ENCODE data around the gene CARMIL1.
"Not testable (repeated sequence)": the region's sequence is repeated elsewhere in the genome, so short reads cannot be mapped to it uniquely, and the experiment has no call there.

The CARMIL1 gene

GRCh38 chr6:25414168-25414567, 135.0 kb downstream of the CARMIL1 start:
- no peak for DNase-seq

GRCh38 chr6:25414755-25415154, 135.6 kb downstream of the CARMIL1 start:
- no peak for DNase-seq

DNA sequence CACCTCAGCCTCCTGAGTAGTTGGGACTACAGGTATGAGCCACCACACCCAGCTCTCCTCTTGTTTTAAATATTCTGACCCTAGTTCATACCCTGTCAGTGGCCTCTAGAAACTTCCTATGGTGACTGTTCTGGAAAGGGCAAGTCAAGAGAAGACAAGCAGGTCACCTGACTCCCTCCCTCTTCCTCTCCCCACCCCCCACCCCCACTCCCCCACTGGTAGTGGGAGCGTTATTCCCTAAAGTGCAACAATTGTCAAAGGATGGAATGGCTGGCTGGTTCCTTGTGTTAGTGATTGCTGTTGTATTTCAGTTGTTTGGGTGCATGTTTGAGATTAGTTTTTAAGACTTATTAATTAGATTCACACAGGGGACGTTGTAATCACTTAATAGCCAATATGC, 136.1 kb downstream of the CARMIL1 start:
- no peak for DNase-seq

GRCh38 chr6:25415701-25416100, 136.5 kb downstream of the CARMIL1 start:
- DNase-seq, result no peak

DNA sequence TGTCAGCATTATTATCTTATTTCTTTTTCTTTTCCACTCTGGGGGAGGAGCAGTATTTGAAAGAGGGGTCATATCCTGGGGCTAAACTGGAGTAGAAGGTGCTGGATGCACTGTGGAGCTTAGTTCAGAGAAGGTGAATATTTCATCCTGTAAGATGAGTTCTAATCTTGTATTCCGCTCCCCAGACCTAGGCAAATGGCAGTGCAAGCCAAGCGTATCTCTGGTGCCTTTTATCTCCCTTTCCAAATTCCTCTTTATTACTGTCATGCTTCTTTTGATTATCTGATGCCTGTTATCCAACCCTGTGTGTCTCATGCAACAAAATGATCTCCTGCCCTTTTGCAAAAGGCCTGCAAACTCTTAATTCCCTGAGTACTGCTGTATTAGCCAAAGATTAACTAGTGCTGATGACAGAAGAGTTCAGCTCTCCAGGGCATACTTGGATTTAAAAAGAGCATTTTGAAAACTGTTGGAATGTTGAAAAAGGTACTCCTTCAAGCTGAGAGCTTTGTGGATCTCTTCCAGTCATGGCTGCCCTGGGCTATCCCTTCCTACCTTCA, 138.0 kb downstream of the CARMIL1 start:
- DNase-seq, result no peak

DNA sequence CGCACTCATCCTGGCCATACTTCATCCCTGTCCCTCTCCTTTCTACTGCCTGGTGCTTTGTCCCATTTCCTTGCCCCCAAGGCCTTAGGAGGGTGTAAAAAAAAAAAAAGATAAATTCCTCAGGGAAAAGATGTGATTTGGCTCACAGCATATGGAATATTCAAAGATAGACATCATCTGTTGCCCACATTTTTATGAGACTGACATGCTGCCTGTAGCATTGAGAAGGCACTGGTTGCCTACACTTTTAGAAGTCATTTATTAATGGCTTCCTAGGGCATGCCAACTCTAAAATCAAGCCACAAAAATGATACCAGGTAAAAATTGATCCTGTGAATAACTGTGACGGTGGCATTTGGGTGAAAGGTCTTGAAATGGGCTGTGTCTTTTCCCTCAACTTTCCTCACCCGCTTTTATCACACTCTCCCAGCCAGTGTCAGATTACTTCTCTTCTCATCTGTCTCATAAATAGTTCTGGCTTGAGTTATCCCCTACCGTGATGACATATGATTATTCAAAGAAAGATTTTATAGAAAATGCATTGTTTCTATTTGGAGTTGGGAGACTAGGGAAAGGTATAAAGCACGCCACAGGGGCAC, 139.4 kb downstream of the CARMIL1 start:
- no peak for DNase-seq

GRCh38 chr6:25419879-25420278, 140.7 kb downstream of the CARMIL1 start:
- no peak for DNase-seq

- no peak for DNase-seq
Observed at GRCh38 chr6:25423358-25423757, 144.2 kb downstream of the CARMIL1 start.

DNA sequence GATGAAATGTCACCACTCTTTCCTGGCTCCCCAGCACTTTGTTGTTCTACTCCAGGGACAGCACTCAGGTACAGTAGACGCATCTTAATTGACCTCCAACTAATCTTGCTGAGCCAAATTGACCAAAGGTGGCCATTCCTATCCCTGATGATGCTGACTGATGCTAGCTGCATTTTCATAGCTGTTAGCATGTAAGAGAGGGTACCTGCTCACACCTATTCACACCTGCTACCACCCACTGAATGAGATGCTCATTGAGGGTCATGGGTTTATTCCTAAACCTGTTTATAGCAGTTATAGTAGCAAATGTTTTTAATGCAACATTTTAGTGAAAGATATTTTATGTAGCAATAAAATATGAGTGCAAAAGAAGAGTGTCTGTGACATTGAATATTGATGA, 145.1 kb downstream of the CARMIL1 start:
- DNase-seq, result no peak

GRCh38 chr6:25427549-25427948, 148.4 kb downstream of the CARMIL1 start:
- no peak for DNase-seq

- DNase-seq, result no peak
Observed at GRCh38 chr6:25428758-25429317, 149.7 kb downstream of the CARMIL1 start.

- DNase-seq, result no peak
Observed at GRCh38 chr6:25431306-25431974, 152.3 kb downstream of the CARMIL1 start.

GRCh38 chr6:25431975-25432307, 152.8 kb downstream of the CARMIL1 start:
- DNase-seq, result no peak

DNA sequence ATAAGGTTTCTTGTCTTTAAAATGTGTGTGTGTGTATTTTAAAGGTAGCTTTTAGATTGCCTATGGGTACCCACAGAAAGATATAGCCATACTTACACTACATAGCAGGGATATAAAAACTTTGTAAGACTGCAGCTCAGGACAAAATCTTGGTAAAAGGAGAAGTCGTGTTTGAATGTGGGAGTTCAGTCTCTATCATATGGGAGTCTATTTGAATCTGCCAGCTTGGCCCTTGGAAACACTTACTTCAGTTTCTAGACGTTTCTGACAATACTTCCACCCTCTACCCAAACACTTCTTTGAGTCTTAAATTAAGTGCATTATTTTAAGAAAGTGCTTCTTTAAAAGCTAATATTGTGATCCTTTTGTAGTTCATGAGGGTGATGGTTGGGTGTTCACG, 155.7 kb downstream of the CARMIL1 start:
- DNase-seq, result no peak

DNA sequence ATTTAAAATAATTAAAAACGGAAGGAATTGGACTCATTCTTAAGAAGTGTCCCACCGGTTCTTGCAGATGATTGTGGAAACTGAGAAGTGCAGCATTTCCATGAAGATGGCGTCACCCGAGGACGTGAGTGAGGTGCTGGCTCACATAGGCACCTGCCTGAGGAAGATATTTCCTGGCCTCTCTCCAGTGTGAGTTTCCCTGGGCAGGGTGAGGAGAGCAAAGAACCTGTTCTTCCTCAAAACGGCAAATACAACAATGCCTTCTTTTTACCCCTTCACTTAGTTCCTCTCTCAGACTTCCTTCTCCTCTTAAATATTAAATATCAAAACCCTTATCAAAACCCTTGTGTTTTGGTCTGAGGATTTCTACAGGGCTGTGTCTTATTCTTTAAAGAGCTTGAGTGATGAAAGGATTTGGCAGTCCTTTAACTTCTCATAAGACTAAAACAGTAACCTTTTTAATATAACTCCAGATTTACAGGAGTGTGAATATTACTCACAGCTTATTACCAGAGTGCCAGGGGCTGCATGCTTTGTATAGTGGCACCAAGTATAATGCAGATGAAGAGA, 156.3 kb downstream of the CARMIL1 start:
- DNase-seq, result no peak

- DNase-seq, result no peak
Observed at GRCh38 chr6:25436760-25437159, 157.6 kb downstream of the CARMIL1 start.

DNA sequence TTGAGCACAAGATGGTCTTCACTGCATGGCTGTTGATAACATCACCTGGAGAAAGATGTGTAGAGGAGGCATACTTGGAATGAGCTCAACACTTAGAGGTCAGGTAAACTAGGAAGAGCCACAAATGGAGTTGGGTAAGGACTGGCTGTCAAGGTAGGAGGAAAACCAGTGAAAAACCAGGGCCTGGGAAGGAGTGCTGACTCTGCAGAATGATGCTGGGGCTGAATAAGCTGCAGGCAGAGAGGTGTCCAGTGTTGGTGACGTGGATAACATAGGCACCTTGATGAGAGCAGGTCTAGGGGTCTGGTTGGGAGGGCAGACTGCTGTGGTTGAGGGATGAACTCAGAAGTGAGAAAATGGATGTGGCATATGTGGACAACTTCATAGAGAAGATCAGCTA, 160.2 kb downstream of the CARMIL1 start:
- DNase-seq, result no peak

DNA sequence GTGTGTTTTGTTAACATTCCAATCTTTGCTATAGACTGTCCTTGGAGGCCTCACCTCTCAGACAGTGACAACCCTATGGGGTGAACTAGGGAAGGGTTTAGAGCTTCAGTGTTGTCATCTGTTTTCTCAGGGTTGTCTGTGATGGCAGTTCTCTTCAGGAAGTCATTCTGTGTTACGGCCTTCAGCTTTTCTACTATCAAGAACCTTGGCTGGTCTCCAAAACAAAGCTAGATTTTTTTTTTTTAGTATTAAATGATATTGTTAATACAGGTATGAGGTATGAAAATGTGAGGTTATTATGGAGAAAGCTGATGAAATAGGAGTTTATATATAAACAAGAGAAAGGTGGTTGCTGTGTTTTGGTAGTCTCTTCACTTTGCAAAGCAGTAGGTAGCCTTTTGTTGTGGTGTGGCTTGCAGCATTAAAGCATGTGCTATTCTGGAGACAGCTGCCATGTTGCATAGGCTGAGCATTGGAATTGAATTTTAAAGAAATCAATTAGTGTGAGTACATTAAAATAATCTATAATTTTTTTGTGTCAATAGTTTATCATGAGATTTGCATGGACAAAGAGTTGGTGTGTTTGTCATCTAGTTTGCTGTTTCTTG, 162.6 kb downstream of the CARMIL1 start:
- DNase-seq, result no peak

GRCh38 chr6:25442898-25443297, 163.7 kb downstream of the CARMIL1 start:
- DNase-seq, result no peak

- not testable (repeated sequence) for DNase-seq
Observed at GRCh38 chr6:25444521-25444920, 165.3 kb downstream of the CARMIL1 start.

DNA sequence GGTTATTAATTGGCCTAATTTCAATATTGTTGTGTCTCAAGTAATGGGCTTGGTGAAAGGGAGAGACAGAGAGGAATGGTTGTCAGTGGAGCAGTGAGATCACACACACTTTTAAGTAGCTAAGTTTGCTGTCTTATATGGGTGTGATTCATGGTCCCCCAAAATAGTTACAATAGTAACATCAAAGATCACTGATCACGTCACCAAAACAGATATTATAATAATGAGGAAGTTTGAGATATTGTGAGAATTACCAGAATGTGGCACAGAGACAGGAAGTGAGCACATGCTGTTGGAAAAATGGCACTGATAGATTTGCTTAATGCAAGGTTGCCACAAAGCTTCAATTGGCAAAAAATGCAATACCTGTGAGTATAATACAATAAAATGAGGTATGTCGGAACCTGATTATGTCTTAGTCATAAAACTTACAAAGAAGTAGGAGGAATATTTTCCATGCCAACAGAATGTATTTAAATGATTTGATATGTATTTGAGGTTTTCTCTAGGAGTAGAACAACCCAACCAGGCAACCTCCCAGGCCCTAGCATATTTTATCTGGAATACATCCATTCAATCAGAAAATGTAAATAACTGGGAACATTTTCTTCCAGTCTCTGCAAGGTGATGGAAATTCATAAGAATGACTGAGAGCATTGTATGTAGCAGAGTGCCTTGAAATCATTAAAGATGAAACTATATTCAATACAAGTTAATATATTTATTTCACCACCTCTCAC, 167.8 kb downstream of the CARMIL1 start:
- DNase-seq, result no peak

DNA sequence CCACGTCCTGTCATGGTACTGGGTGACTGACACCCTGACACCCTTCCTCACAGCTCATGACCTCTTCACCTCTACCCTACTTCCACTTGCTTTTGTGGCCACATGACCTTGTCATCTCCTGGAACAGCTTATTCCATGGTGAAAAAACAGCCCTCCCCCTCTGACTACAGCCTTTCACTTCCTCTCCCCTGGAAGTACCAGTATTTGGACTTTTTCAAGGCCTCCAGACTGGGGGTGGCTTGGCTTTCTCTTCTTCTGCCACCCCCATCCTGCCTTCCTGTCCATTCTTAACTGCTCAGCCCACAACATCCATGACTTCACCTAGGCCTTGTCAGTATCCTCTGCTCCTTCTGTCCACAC, 168.4 kb downstream of the CARMIL1 start:
- DNase-seq, result no peak

GRCh38 chr6:25448965-25449538, 169.9 kb downstream of the CARMIL1 start:
- DNase-seq, result no peak
